Effector memory CD8-positive, alpha-beta T cell (primary cell): ENCODE data around the gene CGB8.
"Not testable (repeated sequence)": the region's sequence is repeated elsewhere in the genome, so short reads cannot be mapped to it uniquely, and the experiment has no call there.

ENCODE experiments used
- ATAC-seq: fragments of 150-1000 bp; cut with Tn5 transposase; replicated peaks from 2 replicates; pipeline ENCODE4 v1.10.0; 2021; ENCODE audit warnings: mild to moderate bottlenecking, moderate library complexity
- DNase-seq, 3 experiments: peaks; one replicate each; pipeline ENCODE4 v3.0.0; 2021
- H3K27ac Mint-ChIP-seq, 2 donors: one replicate each; pipeline ENCODE4 v1.8.0; 2022; ENCODE audit warnings: mild to moderate bottlenecking in 2 of 2, mixed read lengths in 2 of 2, moderate library complexity in 2 of 2
- H3K27me3 Mint-ChIP-seq, 2 donors: one replicate each; pipeline ENCODE4 v1.8.0; 2022; ENCODE audit warnings: mixed read lengths in 2 of 2
- H3K36me3 Mint-ChIP-seq: one replicate; pipeline ENCODE4 v1.8.0; 2022; ENCODE audit warnings: mild to moderate bottlenecking, moderate library complexity, mixed read lengths; ENCODE audit not compliant: insufficient read depth
- H3K4me1 Mint-ChIP-seq, 2 donors: one replicate each; pipeline ENCODE4 v1.8.0; 2022; ENCODE audit warnings: low read depth in 2 of 2, mixed read lengths in 2 of 2
- H3K4me3 Mint-ChIP-seq, 2 donors: one replicate each; pipeline ENCODE4 v1.8.0; 2022; ENCODE audit warnings: mild to moderate bottlenecking in 2 of 2, mixed read lengths in 2 of 2, moderate library complexity in 2 of 2
- H3K9me3 Mint-ChIP-seq, 2 donors: one replicate each; pipeline ENCODE4 v1.8.0; 2022; ENCODE audit warnings: mixed read lengths in 2 of 2

CGB8 gene

GRCh38 chr19:49036815-49037214 is 12.1 kb downstream of the CGB8 start, which contains the start of gene CGB1:
TSS of gene CGB1 (minus strand) at chr19:49036895. CDS start at chr19:49036711, 184 bp downstream.
- H3K4me3 Mint-ChIP-seq, H3K9me3 Mint-ChIP-seq, H3K27me3 Mint-ChIP-seq, ATAC-seq, DNase-seq, H3K36me3 Mint-ChIP-seq, H3K4me1 Mint-ChIP-seq, H3K27ac Mint-ChIP-seq: not testable (repeated sequence)

GRCh38 chr19:49031642-49032301 is 17.1 kb downstream of the CGB8 start, which contains the start of gene CGB2:
TSS of gene CGB2 (plus strand) at chr19:49031890. CDS start at chr19:49032096, 206 bp downstream.
- not testable (repeated sequence) for H3K4me1 Mint-ChIP-seq, H3K27ac Mint-ChIP-seq, H3K4me3 Mint-ChIP-seq, H3K9me3 Mint-ChIP-seq
- H3K27me3 Mint-ChIP-seq, result peaks cover 0 to 18% of the 10 kb centered on the region in 2 donors
- DNase-seq (peak; percentile 25 to 38 (median 35)), ATAC-seq (peak; percentile 70)
- peaks cover 11% of the 10 kb centered on the region for H3K36me3 Mint-ChIP-seq

GRCh38 chr19:49030323-49030722 is 18.6 kb downstream of the CGB8 start:
- not testable (repeated sequence) for H3K4me3 Mint-ChIP-seq, H3K27ac Mint-ChIP-seq, ATAC-seq, DNase-seq, H3K4me1 Mint-ChIP-seq, H3K9me3 Mint-ChIP-seq
- Mint-ChIP-seq H3K36me3 (peaks cover 11% of the 10 kb centered on the region), H3K27me3 (peaks cover 0 to 24% of the 10 kb centered on the region in 2 donors)

GRCh38 chr19:49029749-49030148 is 19.2 kb downstream of the CGB8 start:
- not testable (repeated sequence) for H3K4me3 Mint-ChIP-seq, H3K4me1 Mint-ChIP-seq, ATAC-seq, DNase-seq, H3K9me3 Mint-ChIP-seq
- peaks cover 0 to 24% of the 10 kb centered on the region in 2 donors for H3K27me3 Mint-ChIP-seq
- peaks cover 11% of the 10 kb centered on the region for H3K36me3 Mint-ChIP-seq
- H3K27ac Mint-ChIP-seq, result peak overlapping the region in 1 of 2 donors; percentile 59

GRCh38 chr19:49028686-49029085 is 20.2 kb downstream of the CGB8 start:
- not testable (repeated sequence) for H3K4me3 Mint-ChIP-seq, H3K9me3 Mint-ChIP-seq, ATAC-seq, H3K27ac Mint-ChIP-seq, DNase-seq, H3K4me1 Mint-ChIP-seq
- Mint-ChIP-seq H3K36me3 (peaks cover 11% of the 10 kb centered on the region), H3K27me3 (peaks cover 0 to 24% of the 10 kb centered on the region in 2 donors)

- ATAC-seq, result not testable (repeated sequence)
Observed at GRCh38 chr19:49025599-49025998, 23.3 kb downstream of the CGB8 start.

GRCh38 chr19:49025088-49025487 is 23.8 kb downstream of the CGB8 start:
- H3K4me3 Mint-ChIP-seq, H3K36me3 Mint-ChIP-seq, H3K9me3 Mint-ChIP-seq, ATAC-seq, H3K4me1 Mint-ChIP-seq, DNase-seq, H3K27ac Mint-ChIP-seq: not testable (repeated sequence)
- peaks cover 0 to 15% of the 10 kb centered on the region in 2 donors for H3K27me3 Mint-ChIP-seq

More at GRCh38 chr19:49025599-49025998, 23.3 kb downstream of the CGB8 start:
- not testable (repeated sequence) for DNase-seq, H3K4me1 Mint-ChIP-seq, H3K9me3 Mint-ChIP-seq, H3K4me3 Mint-ChIP-seq, H3K36me3 Mint-ChIP-seq, H3K27ac Mint-ChIP-seq
- peaks cover 0 to 15% of the 10 kb centered on the region in 2 donors for H3K27me3 Mint-ChIP-seq

GRCh38 chr19:49024233-49024632 is 24.7 kb downstream of the CGB8 start, which contains the start of gene CGB3:
TSS of gene CGB3 (minus strand) at chr19:49024333. CDS start at chr19:49023971, 362 bp downstream.
- not testable (repeated sequence) for H3K9me3 Mint-ChIP-seq, H3K36me3 Mint-ChIP-seq, ATAC-seq, H3K27ac Mint-ChIP-seq, H3K4me3 Mint-ChIP-seq, DNase-seq
- Mint-ChIP-seq H3K27me3 (peaks cover 0 to 10% of the 10 kb centered on the region in 2 donors), H3K4me1 (peaks cover 5 to 12% of the 10 kb centered on the region in 2 donors)

- no peaks in the 10 kb centered on the region for H3K36me3 Mint-ChIP-seq
- no peak for DNase-seq
- H3K27ac Mint-ChIP-seq, result no peak overlapping the region
- ATAC-seq, result no peak
- no peaks in the 10 kb centered on the region for H3K9me3 Mint-ChIP-seq
- H3K27me3 Mint-ChIP-seq, result peaks cover 0 to 14% of the 10 kb centered on the region in 2 donors
- peaks cover 11 to 19% of the 10 kb centered on the region in 2 donors for H3K4me1 Mint-ChIP-seq
- H3K4me3 Mint-ChIP-seq, result no peak overlapping the region
Observed at GRCh38 chr19:49022116-49022515, 26.8 kb downstream of the CGB8 start.

- H3K9me3 Mint-ChIP-seq, result no peaks in the 10 kb centered on the region
- ATAC-seq, result no peak
- peaks cover 0 to 14% of the 10 kb centered on the region in 2 donors for H3K27me3 Mint-ChIP-seq
- DNase-seq, result no peak
- peak overlapping the region; percentile 0 to 5 for H3K27ac Mint-ChIP-seq
- peaks cover 4% of the 10 kb centered on the region for H3K36me3 Mint-ChIP-seq
- H3K4me3 Mint-ChIP-seq, result no peak overlapping the region
- H3K4me1 Mint-ChIP-seq, result peaks cover 11 to 19% of the 10 kb centered on the region in 2 donors
Observed at GRCh38 chr19:49020931-49021895, 27.7 kb downstream of the CGB8 start.

GRCh38 chr19:49020342-49020741 is 28.6 kb downstream of the CGB8 start:
- Mint-ChIP-seq H3K9me3 (no peaks in the 10 kb centered on the region), H3K27me3 (peaks cover 0 to 8% of the 10 kb centered on the region in 2 donors), H3K4me1 (peaks cover 11 to 19% of the 10 kb centered on the region in 2 donors), H3K27ac (no peak overlapping the region), H3K4me3 (peak overlapping the region; percentile 93 to 94), H3K36me3 (peaks cover 4% of the 10 kb centered on the region)
- ATAC-seq (no peak), DNase-seq (no peak)

- DNase-seq (peak; percentile 40 to 54 (median 49)), ATAC-seq (peak; percentile 48)
- H3K4me1 Mint-ChIP-seq, result peaks cover 11 to 19% of the 10 kb centered on the region in 2 donors
- H3K9me3 Mint-ChIP-seq, result no peaks in the 10 kb centered on the region
- H3K36me3 Mint-ChIP-seq, result peaks cover 4% of the 10 kb centered on the region
- peak overlapping the region; percentile 89 to 90 for H3K27ac Mint-ChIP-seq
- H3K27me3 Mint-ChIP-seq, result peaks cover 0 to 8% of the 10 kb centered on the region in 2 donors
- H3K4me3 Mint-ChIP-seq, result peak overlapping the region; percentile 93 to 94
Observed at GRCh38 chr19:49019242-49019932, 29.5 kb downstream of the CGB8 start.
